Measurements from ENCODE around the gene ANO7. TPM values are rescaled to one million over a fixed set of nuclear protein-coding genes. Genes with fewer than 3 reads are reported as not detected.

Gene ANO7
- total and polyA plus RNA-seq, 2 of the 8 experiments (the other 6 are each of a cell fraction or from before 2014, with no cell fraction given) = 3.2 to 6.9 TPM

DNA sequence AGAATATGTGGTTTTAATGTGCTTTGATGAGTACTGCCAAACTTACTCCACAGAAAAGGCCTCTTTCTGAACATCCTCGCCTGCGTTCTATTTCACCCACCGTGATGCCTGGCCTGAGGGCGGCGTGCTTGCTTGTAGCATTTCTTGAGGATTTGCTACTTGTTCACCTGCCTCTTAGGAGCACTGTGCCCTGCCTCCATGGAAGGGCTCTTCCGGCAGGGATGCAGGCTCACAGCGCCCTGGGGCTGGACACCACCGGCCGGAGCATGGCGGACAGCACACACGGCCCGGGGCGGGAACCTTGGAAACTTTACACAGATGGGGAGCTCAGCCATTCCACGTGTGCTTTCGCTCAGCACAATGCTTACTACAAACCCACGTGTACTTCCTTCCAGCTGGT, 37.1 kb downstream of the ANO7 start:
- H3K36me3 ChIP-seq (ENCODE audit: control insufficient read depth in 2 of 4, insufficient read depth in 4 of 4, low read length in 3 of 4) = peaks cover 10 to 23% (median 23%) of the 10 kb centered on the region in 4 experiments; a peak in 7 of 8 replicates
- no peak overlapping the region for H2BK15ac ChIP-seq (ENCODE audit: low read length)
- H3K4ac ChIP-seq (replicated peaks; ENCODE audit: insufficient read length, low read depth, low read length) = no peak overlapping the region
- H4K8ac ChIP-seq (ENCODE audit: extremely low read depth, insufficient read depth, low read length) = no peak overlapping the region
- no peak overlapping the region for H3K4me2 ChIP-seq (ENCODE audit: insufficient read depth in 1 of 2, low read depth in 2 of 2, low read length in 2 of 2)
- no peak for DNase-seq (ENCODE audit: low read depth in 1 of 2, low spot score in 2 of 2)
- H3K4me3 ChIP-seq (ENCODE audit: extremely low read depth in 1 of 4, insufficient read depth in 2 of 4, low read depth in 3 of 4, low read length in 4 of 4) = no peak overlapping the region
- H3K23me2 ChIP-seq (ENCODE audit: low read depth, low read length) = no peaks in the 10 kb centered on the region
- no peak for FAIRE-seq
- H4K91ac ChIP-seq (replicated peaks; ENCODE audit: insufficient read length, low read length) = no peak overlapping the region
- H3K27ac ChIP-seq (ENCODE audit: low read depth, low read length) = no peak overlapping the region
- 97% methylated on average over 16 of the region's 16 CpGs; no CpG with 5 or more reads in 1 of the 2 experiments for WGBS, 2 experiments (ENCODE audit: extremely low coverage in 1 of 2, insufficient coverage in 1 of 2, insufficient read length in 1 of 2, insufficient replicate concordance in 2 of 2, low coverage in 1 of 2, low lambda C conversion rate in 2 of 2, missing lambda C conversion rate in 1 of 2)
- no peak overlapping the region for H3K18ac ChIP-seq (ENCODE audit: extremely low read depth, low read length)
- H3K56ac ChIP-seq (replicated peaks; ENCODE audit: insufficient read length, low read depth, low read length) = no peak overlapping the region
- no peak overlapping the region for H2AK5ac ChIP-seq (ENCODE audit: low read depth, low read length)
- no peak overlapping the region for H2AFZ ChIP-seq (ENCODE audit: low read length)
- ChIA-PET POLR2A (ENCODE audit: partially characterized antibody) (interaction anchor here (1.0 to 1.5 kb wide), 5 partner anchors 8 to 42 kb away, joined by 3 to 4 read pairs (median 3); no protein-coding TSS in a partner anchor), CTCF (ENCODE audit: partially characterized antibody) (interaction anchor here (0.8 to 1.1 kb wide), 2 partner anchors 9 to 83 kb away, joined by 4 read pairs; no protein-coding TSS in a partner anchor)
- peaks cover 16 to 26% of the 10 kb centered on the region in 2 experiments for H4K20me1 ChIP-seq (replicated peaks in 1 of 2; ENCODE audit: control insufficient read depth in 1 of 2, insufficient read depth in 2 of 2, low read length in 2 of 2)
- H3K9me3 ChIP-seq (ENCODE audit: insufficient read depth in 2 of 2, low read depth in 1 of 2, low read length in 1 of 2) = no peaks in the 10 kb centered on the region
- no peak overlapping the region for H3K9ac ChIP-seq (replicated peaks in 1 of 4; ENCODE audit: extremely low read depth in 1 of 4, low read depth in 3 of 4, low read length in 3 of 4)
- peaks cover 3% of the 10 kb centered on the region; the same call in 1 of the 2 replicates for H3K79me1 ChIP-seq (ENCODE audit: low read depth, low read length)
- no peaks in the 10 kb centered on the region; a peak in 1 of 7 replicates for H3K4me1 ChIP-seq (replicated peaks in 1 of 4; ENCODE audit: control insufficient read depth in 3 of 4, insufficient read depth in 4 of 4, low read length in 3 of 4)
- no peaks in the 10 kb centered on the region; a peak in 1 of 4 replicates for H3K79me2 ChIP-seq (ENCODE audit: control insufficient read depth in 1 of 2, insufficient read depth in 2 of 2, low read length in 2 of 2)
- H4K5ac ChIP-seq (ENCODE audit: insufficient read length, low read depth, low read length) = no peak overlapping the region
- no peak overlapping the region for H2BK12ac ChIP-seq (ENCODE audit: low read depth, low read length)
- no peak overlapping the region for H2BK20ac ChIP-seq (ENCODE audit: low read length)
- H3K14ac ChIP-seq (ENCODE audit: insufficient read length) = no peak overlapping the region
- no peak overlapping the region for H3K23ac ChIP-seq (ENCODE audit: insufficient read length)
- H2BK5ac ChIP-seq (ENCODE audit: low read depth, low read length) = no peak overlapping the region
- no peaks in the 10 kb centered on the region for H3K27me3 ChIP-seq (replicated peaks in 1 of 4; ENCODE audit: control insufficient read depth in 3 of 4, extremely low read depth in 1 of 4, insufficient read depth in 3 of 4, low read length in 3 of 4)
- H2BK120ac ChIP-seq (replicated peaks; ENCODE audit: low read depth, low read length) = no peak overlapping the region
- TF ChIP-seq NANOG (IDR thresholded peaks at IDR 0.05; ENCODE audit: insufficient read depth, low read depth, low read length, poor library complexity, severe bottlenecking) (no peak), SIN3A (conservative IDR thresholded peaks at IDR 0.05 in 1 of 2, IDR thresholded peaks at IDR 0.05 in 1 of 2; ENCODE audit: low read depth in 1 of 2, low read length in 2 of 2) (no peak), RAD21 (IDR thresholded peaks at IDR 0.05 in 1 of 2, conservative IDR thresholded peaks at IDR 0.05 in 1 of 2; ENCODE audit: low read depth in 2 of 2, low read length in 2 of 2) (no peak), CBX8 (IDR thresholded peaks at IDR 0.05; ENCODE audit: borderline replicate concordance, low read depth, low read length) (no peak), EZH2 (IDR thresholded peaks at IDR 0.05; ENCODE audit: low read depth, low read length, severe bottlenecking) (no peak), POLR2AphosphoS5 (IDR thresholded peaks at IDR 0.05; ENCODE audit: low read depth, low read length) (peak; percentile 16; the same call in 1 of the 2 replicates), POLR2A (IDR thresholded peaks at IDR 0.05; ENCODE audit: control extremely low read depth in 1 of 2, low read depth in 2 of 2, low read length in 2 of 2) (0 out of 3 replicates have a peak, but pooled peaks of 1 of the 2 experiments have one; percentile 8), KDM5A (IDR thresholded peaks at IDR 0.05; ENCODE audit: low read length) (no peak), GTF2F1 (IDR thresholded peaks at IDR 0.05; ENCODE audit: borderline replicate concordance, low read depth, low read length) (no peak)
- TF ChIP-seq, protein P1, sequence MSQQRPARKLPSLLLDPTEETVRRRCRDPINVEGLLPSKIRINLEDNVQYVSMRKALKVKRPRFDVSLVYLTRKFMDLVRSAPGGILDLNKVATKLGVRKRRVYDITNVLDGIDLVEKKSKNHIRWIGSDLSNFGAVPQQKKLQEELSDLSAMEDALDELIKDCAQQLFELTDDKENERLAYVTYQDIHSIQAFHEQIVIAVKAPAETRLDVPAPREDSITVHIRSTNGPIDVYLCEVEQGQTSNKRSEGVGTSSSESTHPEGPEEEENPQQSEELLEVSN (IDR thresholded peaks at IDR 0.05) = no peak
